Muscle of leg (tissue), 16 donors: ENCODE results near the gene XRCC2. TPM values are rescaled to one million over a fixed set of nuclear protein-coding genes. Genes with fewer than 3 reads are reported as not detected.
"Not testable (repeated sequence)": the region's sequence is repeated elsewhere in the genome, so short reads cannot be mapped to it uniquely, and the experiment has no call there.

Experiments used
- DNase-seq: peaks from one replicate; pipeline ENCODE4 v3.0.0; 2013
- H3K27ac ChIP-seq: one replicate; pipeline ENCODE4 v1.5.1; 2013; ENCODE audit warnings: mild to moderate bottlenecking, low read length, control low read depth
- H3K27me3 ChIP-seq: one replicate; pipeline ENCODE4 v1.6.1; 2013; ENCODE audit warnings: low read length; ENCODE audit not compliant: control insufficient read depth, insufficient read depth
- H3K36me3 ChIP-seq: one replicate; pipeline ENCODE4 v1.6.1; 2013; ENCODE audit warnings: low read length; ENCODE audit not compliant: control insufficient read depth, insufficient read depth
- H3K4me1 ChIP-seq: one replicate; pipeline ENCODE4 v1.6.1; 2013; ENCODE audit warnings: low read length; ENCODE audit not compliant: control insufficient read depth, insufficient read depth
- H3K4me3 ChIP-seq: one replicate; pipeline ENCODE4 v1.5.1; 2013; ENCODE audit warnings: low read length, control low read depth
- H3K9me3 ChIP-seq: replicated peaks from 2 replicates; pipeline ENCODE4 v1.6.1; 2013; ENCODE audit warnings: low read depth, low read length; ENCODE audit not compliant: control insufficient read depth
- WGBS: methylation state at CpG from one replicate; pipeline ENCODE4 v1.1.5; 2013; ENCODE audit warnings: missing lambda C conversion rate; ENCODE audit not compliant: insufficient coverage; 5-methylcytosine and 5-hydroxymethylcytosine counted together
- long read RNA-seq, 11 donors: transcript quantifications; one replicate each; lab custom pipeline, GENCODE V29; 2026
- polyA plus RNA-seq, 8 donors: library from polyadenylated mRNA; unstranded; fragments of 120-200 nt; gene quantifications; one replicate each; pipeline versions ENCODE4 v1.2.1 to v1.2.3, GENCODE V29; 2013; ENCODE audit warnings: inconsistent platforms in 1 of 8, low replicate concordance in 1 of 8; ENCODE audit not compliant: insufficient read length in 8 of 8, insufficient read depth in 1 of 8
- total RNA-seq: library from RNA; stranded (reverse); fragments of 120-200 nt; gene quantifications from one replicate; pipeline ENCODE4 v1.2.4, GENCODE V29; 2013

The XRCC2 gene
- 3.5 TPM for total RNA-seq
- 1 to 10 TPM; 2.8 to 4.7 (median 3.4) TPM for polyA plus RNA-seq
- long read RNA-seq, donor 1, result 0 reads
- long read RNA-seq, donor 2, result 0 reads
- long read RNA-seq, donor 3, result 0 reads
- long read RNA-seq, donor 4, result 0 reads
- long read RNA-seq, donor 5, result 0 reads
- long read RNA-seq, donor 6, partial matches to known transcripts, result 0 of 2 reads
- long read RNA-seq, donor 6, other reads (novel, unspliced or antisense), result 0 of 2 reads
- long read RNA-seq, donor 7, result 0 reads
- long read RNA-seq, donor 8, result 0 reads
- long read RNA-seq, donor 9, partial matches to known transcripts, result 0 of 1 reads
- long read RNA-seq, donor 9, other reads (novel, unspliced or antisense), result 0 of 1 reads
- long read RNA-seq, donor 10, partial matches to known transcripts, result 0 of 2 reads
- long read RNA-seq, donor 10, other reads (novel, unspliced or antisense), result 0 of 2 reads
- long read RNA-seq, donor 11, result 0 reads

DNA sequence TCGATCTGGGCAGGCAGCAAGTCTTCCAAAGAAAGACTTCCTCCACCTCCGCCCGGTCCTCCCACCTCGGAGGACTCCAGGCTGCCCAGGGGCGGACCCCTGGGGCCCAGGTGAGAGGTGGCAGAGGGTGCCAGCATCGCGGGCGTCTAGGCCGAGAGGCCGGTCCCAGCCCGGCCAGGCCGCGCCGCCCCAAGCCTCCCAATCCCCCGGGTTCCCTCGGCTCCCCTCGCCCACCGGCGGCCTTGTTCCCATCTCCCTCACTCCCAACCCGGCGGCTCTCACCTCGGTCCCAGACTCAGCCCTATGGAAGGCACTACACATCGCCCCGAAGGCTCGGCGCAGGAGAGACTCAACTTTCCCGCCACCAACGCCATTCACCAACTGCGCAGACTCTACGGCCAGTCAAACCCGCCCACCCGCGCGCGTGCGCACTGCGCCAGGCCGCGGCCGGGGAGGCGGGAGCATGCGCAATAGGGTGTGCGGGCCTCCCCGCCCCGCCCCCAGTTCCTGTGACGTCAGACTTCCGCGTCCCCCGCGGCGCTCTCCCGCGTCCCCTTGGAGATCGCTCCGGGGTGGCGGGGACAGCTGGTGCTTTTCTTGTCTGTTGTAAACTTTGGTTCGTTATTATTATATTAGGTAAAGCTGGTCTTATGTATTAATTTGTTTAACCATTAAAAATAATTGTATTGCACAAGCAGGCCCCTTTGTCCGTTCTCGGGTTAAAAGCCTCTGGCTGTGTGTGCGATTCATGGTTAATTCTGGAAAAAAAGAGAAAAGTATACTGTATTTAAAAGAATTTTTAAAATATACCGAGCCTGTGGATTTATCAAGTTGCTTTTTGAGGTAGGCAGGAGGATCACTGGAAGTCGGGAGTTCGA, at the start of gene XRCC2:
Gene XRCC2, minus strand, starts transcription at position 383 of the 878 bp plus-strand sequence. Its CDS starts 62 bp downstream, at position 321.
- WGBS, result 4% methylated on average over 43 of the region's 63 CpGs
- peaks cover 11% of the 10 kb centered on the region for H3K4me1 ChIP-seq
- peak; percentile 96 for DNase-seq
- no peaks in the 10 kb centered on the region for H3K36me3 ChIP-seq
- H3K27ac ChIP-seq, result peak within 1 kb of the TSS; percentile 90
- H3K9me3 ChIP-seq, result no peaks in the 10 kb centered on the region
- H3K4me3 ChIP-seq, result peak within 1 kb of the TSS; percentile 79
- H3K27me3 ChIP-seq, result no peaks in the 10 kb centered on the region

DNA sequence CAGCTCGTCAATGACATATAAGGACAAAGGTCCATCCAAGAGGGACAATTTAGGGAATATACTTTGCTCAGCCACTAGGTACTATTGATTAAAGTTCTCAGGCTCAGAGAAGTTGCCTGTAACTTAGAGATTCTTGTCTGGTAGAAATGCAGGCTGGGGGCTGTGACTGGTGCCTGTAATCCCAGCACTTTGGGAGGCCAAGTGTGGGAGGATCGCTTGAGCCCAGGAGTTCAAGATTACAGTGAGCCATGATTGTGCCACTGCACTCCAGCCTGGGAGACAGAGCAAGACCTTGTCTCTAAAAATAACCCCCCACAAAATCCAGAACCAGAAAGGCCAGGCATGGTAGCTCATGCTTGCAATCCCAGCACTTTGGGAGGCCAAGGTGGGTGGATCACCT, 47.4 kb upstream of the XRCC2 start:
- Histone ChIP-seq H3K4me3 (no peak overlapping the region), H3K27me3 (no peaks in the 10 kb centered on the region), H3K36me3 (no peaks in the 10 kb centered on the region), H3K27ac (no peak overlapping the region), H3K4me1 (no peaks in the 10 kb centered on the region), H3K9me3 (no peaks in the 10 kb centered on the region)
- no CpG with 5 or more reads among the region's 2 CpGs for WGBS
- no peak for DNase-seq

DNA sequence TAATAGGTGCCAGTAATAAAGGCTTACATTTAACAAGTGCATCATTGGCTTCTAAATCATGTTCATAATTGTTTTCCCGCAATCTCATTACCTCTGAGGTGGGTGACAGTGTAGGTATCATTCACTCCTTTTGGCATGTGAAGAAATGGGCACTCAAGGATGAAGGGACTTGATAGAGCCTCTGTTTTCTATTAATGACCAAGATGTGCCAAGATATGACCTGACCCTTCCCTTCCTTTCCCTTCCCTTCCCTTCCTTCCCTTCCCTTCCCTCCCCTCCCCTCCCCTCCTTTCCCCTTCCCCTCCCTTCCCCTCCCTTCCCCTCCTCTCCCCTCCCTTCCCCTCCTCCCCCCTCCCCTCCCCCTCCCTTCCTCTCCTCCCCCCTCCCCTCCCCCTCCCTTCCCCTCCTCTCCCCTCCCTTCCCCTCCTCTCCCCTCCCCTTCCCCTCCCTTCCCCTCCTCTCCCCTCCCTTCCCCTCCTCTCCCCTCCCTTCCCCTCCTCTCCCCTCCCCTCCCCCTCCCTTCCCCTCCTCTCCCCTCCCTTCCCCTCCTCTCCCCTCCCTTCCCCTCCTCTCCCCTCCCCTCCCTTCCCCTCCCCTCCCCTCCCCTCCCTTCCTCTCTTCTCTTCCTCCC, 36.6 kb upstream of the XRCC2 start:
- no CpG with 5 or more reads among the region's 1 CpG for WGBS
- not testable (repeated sequence) for H3K27ac ChIP-seq, H3K4me1 ChIP-seq, H3K9me3 ChIP-seq, H3K4me3 ChIP-seq, DNase-seq, H3K27me3 ChIP-seq, H3K36me3 ChIP-seq

DNA sequence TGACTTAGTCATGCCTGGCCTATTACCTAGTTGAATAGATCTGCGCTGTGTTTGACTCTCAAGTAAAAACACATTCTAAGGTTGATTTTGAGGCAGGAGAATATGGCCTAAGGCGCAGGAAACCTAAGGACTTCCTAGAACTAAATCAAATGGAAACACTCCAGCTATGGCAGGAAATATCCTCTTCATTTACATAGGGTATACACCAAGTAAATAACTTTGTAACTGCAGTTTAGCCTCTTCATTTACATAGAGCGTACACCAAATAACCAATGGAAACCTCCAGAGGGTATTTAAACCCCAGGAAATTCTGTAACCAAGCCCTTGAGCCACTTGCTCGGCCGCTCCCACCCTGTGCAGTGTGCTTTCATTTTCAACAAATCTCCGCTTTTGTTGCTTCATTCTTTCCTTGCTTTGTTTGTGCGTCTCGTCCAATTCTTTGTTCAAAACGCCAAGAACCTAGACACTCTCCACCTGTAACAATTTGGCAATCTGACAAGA, 35.6 kb upstream of the XRCC2 start:
- H3K27ac ChIP-seq, result no peak overlapping the region
- H3K36me3 ChIP-seq, result no peaks in the 10 kb centered on the region
- no peak overlapping the region for H3K4me3 ChIP-seq
- no peak for DNase-seq
- 87% methylated on average over 4 of the region's 9 CpGs for WGBS
- no peaks in the 10 kb centered on the region for H3K27me3 ChIP-seq
- H3K9me3 ChIP-seq, result no peaks in the 10 kb centered on the region
- H3K4me1 ChIP-seq, result no peaks in the 10 kb centered on the region

DNA sequence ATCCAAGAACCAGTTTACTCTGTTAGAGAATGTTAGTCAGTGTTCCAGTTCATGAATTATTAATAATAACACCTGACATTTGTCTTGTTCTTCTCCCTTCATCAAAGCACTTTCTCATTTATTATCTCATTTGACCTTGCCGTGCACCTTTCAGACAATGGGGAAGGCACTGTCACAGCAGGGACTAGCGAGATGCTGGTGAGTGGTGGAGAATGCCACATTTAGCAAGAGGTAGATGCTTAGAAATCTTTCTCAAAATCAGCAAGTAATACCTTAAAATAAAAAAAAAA, 34.2 kb upstream of the XRCC2 start:
- H3K9me3 ChIP-seq, result peaks cover 2% of the 10 kb centered on the region
- no peaks in the 10 kb centered on the region for H3K36me3 ChIP-seq
- H3K27ac ChIP-seq, result no peak overlapping the region
- DNase-seq, result no peak
- no peaks in the 10 kb centered on the region for H3K4me1 ChIP-seq
- no peak overlapping the region for H3K4me3 ChIP-seq
- WGBS, result no CpG with 5 or more reads among the region's 2 CpGs
- no peaks in the 10 kb centered on the region for H3K27me3 ChIP-seq

DNA sequence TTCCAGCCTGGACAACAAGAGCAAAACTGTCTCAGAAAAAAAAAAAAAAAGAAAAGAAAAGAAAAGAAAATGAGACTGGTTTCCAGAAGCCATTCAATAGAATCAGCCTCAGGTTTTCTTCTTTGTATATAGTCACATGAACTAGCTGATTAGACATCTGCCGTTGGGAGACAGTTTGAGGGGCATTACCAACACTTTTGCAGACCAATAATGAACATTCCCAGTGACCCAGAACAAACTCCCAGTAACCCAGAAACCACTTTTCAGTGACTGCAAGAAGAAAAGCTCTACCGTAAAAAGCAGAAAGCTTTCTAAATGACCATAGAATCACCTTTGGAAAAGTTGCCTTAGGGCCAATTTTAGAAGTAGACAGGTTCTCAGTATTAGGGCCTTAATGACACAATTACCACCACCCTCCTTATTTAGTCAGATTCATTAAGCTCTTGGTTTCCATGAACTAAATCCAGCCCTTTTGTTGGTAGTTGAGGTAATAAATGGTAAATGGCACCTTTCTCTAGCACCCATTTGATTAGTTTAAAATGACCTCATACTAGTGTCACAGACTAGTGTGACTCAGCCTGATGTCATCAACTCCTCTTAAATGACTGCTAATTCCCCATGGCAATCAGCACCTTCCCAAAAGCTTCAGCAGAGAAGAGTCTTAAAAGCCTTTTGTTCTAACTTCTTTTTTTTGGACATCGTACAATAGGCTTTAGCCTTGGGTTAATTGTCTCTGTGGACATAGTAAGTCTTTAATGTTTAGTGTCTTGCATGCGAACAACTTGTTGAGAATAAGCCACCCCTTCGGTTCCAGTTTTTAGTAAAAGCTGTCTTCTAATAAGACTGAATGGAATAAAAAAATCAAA, 33.6 kb upstream of the XRCC2 start:
- H3K4me1 ChIP-seq, result no peaks in the 10 kb centered on the region
- H3K36me3 ChIP-seq, result no peaks in the 10 kb centered on the region
- no CpG with 5 or more reads among the region's 5 CpGs for WGBS
- DNase-seq, result no peak
- no peaks in the 10 kb centered on the region for H3K27me3 ChIP-seq
- H3K9me3 ChIP-seq, result peaks cover 7% of the 10 kb centered on the region
- no peak overlapping the region for H3K27ac ChIP-seq
- no peak overlapping the region for H3K4me3 ChIP-seq

DNA sequence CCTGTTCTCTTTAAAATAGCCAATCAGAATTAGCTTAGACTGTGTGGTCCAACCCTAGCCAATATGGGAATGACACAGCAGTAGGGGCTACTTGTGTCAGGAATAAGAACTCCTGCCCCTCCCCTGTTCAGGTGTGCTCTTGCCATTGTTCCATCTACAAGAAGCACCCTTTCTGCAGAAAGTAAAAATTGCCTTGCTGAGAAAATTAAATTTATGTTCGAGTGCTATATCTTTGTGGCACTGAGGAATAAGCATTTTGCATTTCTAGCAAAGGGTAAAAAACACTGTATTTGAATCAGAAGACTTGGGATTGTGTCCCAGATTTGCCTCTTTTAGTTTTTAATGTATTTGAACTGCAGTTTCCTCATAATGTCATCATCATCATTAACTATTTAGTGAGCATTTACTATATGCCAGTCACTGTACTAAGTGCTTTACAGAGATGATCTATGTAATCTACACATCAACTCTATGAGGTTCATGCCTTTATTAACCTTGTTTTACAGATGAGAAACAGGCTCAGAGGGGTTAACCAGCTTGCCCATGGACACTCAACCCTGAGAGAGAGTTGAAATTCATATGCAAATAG, 28.9 kb upstream of the XRCC2 start:
- H3K27me3 ChIP-seq, result no peaks in the 10 kb centered on the region
- WGBS, result 40% methylated on average over 1 of the region's 1 CpG
- H3K27ac ChIP-seq, result no peak overlapping the region
- H3K4me3 ChIP-seq, result no peak overlapping the region
- no peaks in the 10 kb centered on the region for H3K36me3 ChIP-seq
- DNase-seq, result no peak
- H3K4me1 ChIP-seq, result peaks cover 4% of the 10 kb centered on the region
- peaks cover 8% of the 10 kb centered on the region for H3K9me3 ChIP-seq

DNA sequence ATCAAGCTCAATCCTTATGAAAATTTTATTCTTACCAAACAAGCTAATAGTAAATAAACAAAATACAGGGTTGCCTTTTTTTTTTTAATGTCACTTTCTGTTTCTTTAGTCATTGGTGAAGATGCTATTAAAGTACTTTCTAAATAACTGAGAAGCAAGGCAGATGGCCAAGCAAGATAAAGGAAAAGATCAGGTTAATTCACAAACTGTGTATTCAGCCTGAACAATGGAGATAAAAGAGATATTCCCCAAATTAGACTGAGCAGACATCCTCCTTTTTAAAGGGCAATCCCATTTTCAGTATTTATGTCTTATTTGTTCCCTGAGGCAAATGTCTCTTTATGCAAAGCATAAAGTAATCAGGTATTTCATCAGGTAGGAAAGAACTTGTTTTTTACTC, 23.1 kb upstream of the XRCC2 start:
- H3K27me3 ChIP-seq, result no peaks in the 10 kb centered on the region
- DNase-seq, result no peak
- H3K4me3 ChIP-seq, result no peak overlapping the region
- H3K9me3 ChIP-seq, result no peaks in the 10 kb centered on the region
- H3K27ac ChIP-seq, result no peak overlapping the region
- no peaks in the 10 kb centered on the region for H3K36me3 ChIP-seq
- H3K4me1 ChIP-seq, result peaks cover 8% of the 10 kb centered on the region

DNA sequence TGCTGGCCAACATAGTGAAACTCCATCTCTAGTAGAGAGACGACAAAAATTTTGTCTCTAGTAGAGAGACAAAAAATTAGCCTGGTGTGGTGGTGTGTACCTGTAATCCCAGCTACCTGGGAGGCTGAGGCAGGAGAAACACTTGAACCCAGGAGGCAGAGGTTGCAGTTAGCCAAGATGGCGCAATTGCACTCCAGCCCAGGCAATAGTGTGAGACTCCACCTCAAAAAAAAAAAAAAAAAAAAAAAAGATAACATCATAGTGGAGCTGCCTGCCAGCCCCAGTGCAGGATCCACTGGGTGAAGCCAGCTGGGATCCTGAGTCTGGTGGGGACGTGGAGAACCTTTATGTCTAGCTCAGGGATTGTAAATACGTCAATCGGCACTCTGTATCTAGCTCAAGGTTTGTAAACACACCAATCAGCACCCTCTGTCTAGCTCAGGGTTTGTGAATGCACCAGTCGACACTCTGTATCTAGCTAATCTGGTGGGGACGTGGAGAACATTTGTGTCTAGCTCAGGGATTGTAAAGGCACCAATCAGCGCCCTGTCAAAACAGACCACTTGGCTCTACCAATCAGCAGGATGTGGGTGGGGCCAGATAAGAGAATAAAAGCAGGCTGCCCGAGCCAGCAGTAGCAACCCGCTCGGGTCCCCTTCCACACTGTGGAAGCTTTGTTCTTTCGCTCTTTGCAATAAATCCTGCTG, 21.5 kb upstream of the XRCC2 start:
- H3K4me1 ChIP-seq, H3K4me3 ChIP-seq: not testable (repeated sequence)

More for the DNA sequence above, 21.5 kb upstream of the XRCC2 start:
- H3K9me3 ChIP-seq, DNase-seq, H3K27ac ChIP-seq, H3K27me3 ChIP-seq, H3K36me3 ChIP-seq: not testable (repeated sequence)
- WGBS, result 100% methylated on average over 1 of the region's 12 CpGs
